ENCODE measurements around the gene NPLOC4. TPM values are rescaled to one million over a fixed set of nuclear protein-coding genes. Genes with fewer than 3 reads are reported as not detected.

Gene NPLOC4
- total RNA-seq, 1 experiment from 2014 or later = 208 TPM

DNA sequence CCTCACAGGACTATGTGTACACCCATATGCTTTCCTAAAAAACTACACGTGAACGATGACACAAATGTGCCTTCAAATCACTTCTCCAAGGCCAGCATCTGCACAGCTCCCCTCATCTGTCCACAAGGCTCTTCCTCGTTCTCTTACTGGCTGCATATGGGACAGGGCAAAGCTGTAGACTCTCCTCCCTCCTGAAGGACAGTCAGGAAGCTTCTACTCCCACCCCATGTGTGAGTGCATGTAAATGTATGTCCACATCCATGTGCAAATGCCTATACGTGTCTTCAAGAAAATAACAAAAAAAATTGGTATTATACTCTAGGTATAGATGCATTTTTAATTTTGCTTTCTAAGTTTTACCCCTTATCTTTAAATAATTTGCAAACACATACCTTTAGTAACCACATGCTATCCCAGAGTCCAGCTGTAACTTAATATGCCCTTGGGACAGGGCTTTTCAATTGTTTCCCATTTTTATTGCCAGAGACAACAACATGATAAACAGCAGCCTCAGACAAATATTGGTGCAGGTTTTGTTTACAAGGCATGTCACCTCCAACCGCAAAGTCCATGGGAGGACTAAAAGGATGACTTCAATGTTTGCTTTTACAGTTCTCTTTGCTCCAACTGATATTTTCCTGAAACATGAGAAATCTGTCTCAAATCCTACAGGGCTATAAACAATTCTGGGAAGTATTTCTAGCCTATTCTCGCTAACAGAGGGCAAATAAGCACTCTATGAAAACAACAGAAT is 53.1 kb downstream of the NPLOC4 start:
- no peak for DNase-seq
- no peak overlapping the region for H3K4me2 ChIP-seq
- no peaks in the 10 kb centered on the region for H3K9me2 ChIP-seq (ENCODE audit: insufficient read depth)
- no peaks in the 10 kb centered on the region for H3K36me3 ChIP-seq (ENCODE audit: low read depth)
- H3K4me3 ChIP-seq = no peak overlapping the region
- no peaks in the 10 kb centered on the region; the same call in 1 of the 2 replicates for H4K20me1 ChIP-seq (ENCODE audit: insufficient read depth)
- no peak for TF ChIP-seq EZH2 (IDR thresholded peaks at IDR 0.05; ENCODE audit: low read depth)
- TF ChIP-seq, protein P1, sequence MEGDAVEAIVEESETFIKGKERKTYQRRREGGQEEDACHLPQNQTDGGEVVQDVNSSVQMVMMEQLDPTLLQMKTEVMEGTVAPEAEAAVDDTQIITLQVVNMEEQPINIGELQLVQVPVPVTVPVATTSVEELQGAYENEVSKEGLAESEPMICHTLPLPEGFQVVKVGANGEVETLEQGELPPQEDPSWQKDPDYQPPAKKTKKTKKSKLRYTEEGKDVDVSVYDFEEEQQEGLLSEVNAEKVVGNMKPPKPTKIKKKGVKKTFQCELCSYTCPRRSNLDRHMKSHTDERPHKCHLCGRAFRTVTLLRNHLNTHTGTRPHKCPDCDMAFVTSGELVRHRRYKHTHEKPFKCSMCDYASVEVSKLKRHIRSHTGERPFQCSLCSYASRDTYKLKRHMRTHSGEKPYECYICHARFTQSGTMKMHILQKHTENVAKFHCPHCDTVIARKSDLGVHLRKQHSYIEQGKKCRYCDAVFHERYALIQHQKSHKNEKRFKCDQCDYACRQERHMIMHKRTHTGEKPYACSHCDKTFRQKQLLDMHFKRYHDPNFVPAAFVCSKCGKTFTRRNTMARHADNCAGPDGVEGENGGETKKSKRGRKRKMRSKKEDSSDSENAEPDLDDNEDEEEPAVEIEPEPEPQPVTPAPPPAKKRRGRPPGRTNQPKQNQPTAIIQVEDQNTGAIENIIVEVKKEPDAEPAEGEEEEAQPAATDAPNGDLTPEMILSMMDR (conservative IDR thresholded peaks at IDR 0.05) = no peak
- H2AFZ ChIP-seq = no peak overlapping the region
- H3K79me2 ChIP-seq (ENCODE audit: low read depth) = no peaks in the 10 kb centered on the region
- no TSS peak for BruUV-seq (replicated peaks)
- no peaks in the 10 kb centered on the region for H3K27me3 ChIP-seq (ENCODE audit: insufficient read depth, low read depth)
- no peak overlapping the region for H3K27ac ChIP-seq
- ChIA-PET POLR2A (ENCODE audit: unreplicated experiment) (no interaction called here), CTCF (no interaction called here)
- peaks cover 12% of the 10 kb centered on the region; the same call in 1 of the 2 replicates for H3F3A ChIP-seq (ENCODE audit: insufficient read depth, low read depth)
- intact Hi-C loops (cut with micrococcal nuclease; ENCODE audit: unreplicated experiment) = no loop called here
- peaks cover 2% of the 10 kb centered on the region; the same call in 1 of the 2 replicates for H3K4me1 ChIP-seq (replicated peaks; ENCODE audit: insufficient read depth)
- H3K9me3 ChIP-seq (ENCODE audit: insufficient read depth, low read depth) = no peaks in the 10 kb centered on the region

DNA sequence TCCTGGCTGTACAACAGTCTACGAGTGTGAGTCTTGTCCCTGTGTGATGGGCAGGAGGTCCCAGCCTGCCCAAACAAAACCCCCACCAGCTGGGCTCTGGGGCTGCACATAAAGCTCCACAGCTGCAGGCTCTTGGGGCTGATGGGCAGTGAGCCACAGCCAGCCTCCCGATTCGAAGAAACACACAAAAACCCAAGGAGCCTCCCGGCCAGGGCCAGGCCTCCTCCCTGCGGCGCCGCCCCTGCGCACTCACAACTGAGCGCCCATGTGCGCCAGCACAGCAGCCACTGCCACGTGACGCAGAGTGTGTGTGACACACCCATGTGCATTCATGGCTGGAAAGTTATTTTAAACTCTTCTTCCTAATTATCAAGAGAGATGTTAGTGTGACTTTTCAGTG is 54.2 kb downstream of the NPLOC4 start:
- no peaks in the 10 kb centered on the region for H3K79me2 ChIP-seq (ENCODE audit: low read depth)
- peaks cover 22% of the 10 kb centered on the region for H3F3A ChIP-seq (ENCODE audit: insufficient read depth, low read depth)
- POLR2A ChIA-PET (ENCODE audit: unreplicated experiment) = no interaction called here
- no peak overlapping the region for H2AFZ ChIP-seq
- H3K27ac ChIP-seq = no peak overlapping the region
- intact Hi-C loops (cut with micrococcal nuclease; ENCODE audit: unreplicated experiment) = no loop called here
- TF ChIP-seq, protein P1 (conservative IDR thresholded peaks at IDR 0.05) = no peak
- TF ChIP-seq EZH2 (IDR thresholded peaks at IDR 0.05; ENCODE audit: low read depth) = no peak
- H4K20me1 ChIP-seq (ENCODE audit: insufficient read depth) = no peaks in the 10 kb centered on the region; the same call in 1 of the 2 replicates
- no peaks in the 10 kb centered on the region for H3K9me2 ChIP-seq (ENCODE audit: insufficient read depth)
- H3K4me2 ChIP-seq = no peak overlapping the region
- no peaks in the 10 kb centered on the region for H3K9me3 ChIP-seq (ENCODE audit: insufficient read depth, low read depth)
- DNase-seq = no peak
- H3K36me3 ChIP-seq (ENCODE audit: low read depth) = no peaks in the 10 kb centered on the region
- CTCF ChIA-PET = no interaction called here
- no TSS peak for BruUV-seq (replicated peaks)
- H3K4me3 ChIP-seq = no peak overlapping the region
- H3K4me1 ChIP-seq (replicated peaks; ENCODE audit: insufficient read depth) = peaks cover 12% of the 10 kb centered on the region
- H3K27me3 ChIP-seq (ENCODE audit: insufficient read depth, low read depth) = no peaks in the 10 kb centered on the region

GRCh38 chr17:81582341-81582740 is 54.6 kb downstream of the NPLOC4 start:
- Histone ChIP-seq H3K79me2 (ENCODE audit: low read depth) (no peaks in the 10 kb centered on the region), H4K20me1 (ENCODE audit: insufficient read depth) (no peaks in the 10 kb centered on the region; the same call in 1 of the 2 replicates), H3F3A (ENCODE audit: insufficient read depth, low read depth) (peaks cover 26% of the 10 kb centered on the region), H3K27ac (no peak overlapping the region), H3K27me3 (ENCODE audit: insufficient read depth, low read depth) (no peaks in the 10 kb centered on the region), H3K9me3 (ENCODE audit: insufficient read depth, low read depth) (no peaks in the 10 kb centered on the region), H3K4me1 (replicated peaks; ENCODE audit: insufficient read depth) (peaks cover 16% of the 10 kb centered on the region), H3K4me3 (no peak overlapping the region), H3K36me3 (ENCODE audit: low read depth) (no peaks in the 10 kb centered on the region), H2AFZ (no peak overlapping the region), H3K4me2 (no peak overlapping the region), H3K9me2 (ENCODE audit: insufficient read depth) (no peaks in the 10 kb centered on the region)
- intact Hi-C loops (cut with micrococcal nuclease; ENCODE audit: unreplicated experiment) = no loop called here
- CTCF ChIA-PET = no interaction called here
- TF ChIP-seq, protein P1 (conservative IDR thresholded peaks at IDR 0.05) = no peak
- TF ChIP-seq EZH2 (IDR thresholded peaks at IDR 0.05; ENCODE audit: low read depth) = no peak
- POLR2A ChIA-PET (ENCODE audit: unreplicated experiment) = interaction anchor here (0.6 kb wide), 1 partner anchor 16 kb away, joined by 10 read pairs; no protein-coding TSS in a partner anchor
- BruUV-seq (replicated peaks) = no TSS peak
- DNase-seq = no peak
